AG08396 (cell line): ENCODE results near the gene ZNF444.
A peak's percentile ranks its signal among the peaks of the same experiment; 100 is the strongest.
"Not testable (repeated sequence)": the region's sequence is repeated elsewhere in the genome, so short reads cannot be mapped to it uniquely, and the experiment has no call there.

ENCODE experiments used
- DNase-seq: peaks from one replicate; pipeline ENCODE4 v3.0.0; 2012; ENCODE audit warnings: low spot score, mixed read lengths

ZNF444 gene

DNA sequence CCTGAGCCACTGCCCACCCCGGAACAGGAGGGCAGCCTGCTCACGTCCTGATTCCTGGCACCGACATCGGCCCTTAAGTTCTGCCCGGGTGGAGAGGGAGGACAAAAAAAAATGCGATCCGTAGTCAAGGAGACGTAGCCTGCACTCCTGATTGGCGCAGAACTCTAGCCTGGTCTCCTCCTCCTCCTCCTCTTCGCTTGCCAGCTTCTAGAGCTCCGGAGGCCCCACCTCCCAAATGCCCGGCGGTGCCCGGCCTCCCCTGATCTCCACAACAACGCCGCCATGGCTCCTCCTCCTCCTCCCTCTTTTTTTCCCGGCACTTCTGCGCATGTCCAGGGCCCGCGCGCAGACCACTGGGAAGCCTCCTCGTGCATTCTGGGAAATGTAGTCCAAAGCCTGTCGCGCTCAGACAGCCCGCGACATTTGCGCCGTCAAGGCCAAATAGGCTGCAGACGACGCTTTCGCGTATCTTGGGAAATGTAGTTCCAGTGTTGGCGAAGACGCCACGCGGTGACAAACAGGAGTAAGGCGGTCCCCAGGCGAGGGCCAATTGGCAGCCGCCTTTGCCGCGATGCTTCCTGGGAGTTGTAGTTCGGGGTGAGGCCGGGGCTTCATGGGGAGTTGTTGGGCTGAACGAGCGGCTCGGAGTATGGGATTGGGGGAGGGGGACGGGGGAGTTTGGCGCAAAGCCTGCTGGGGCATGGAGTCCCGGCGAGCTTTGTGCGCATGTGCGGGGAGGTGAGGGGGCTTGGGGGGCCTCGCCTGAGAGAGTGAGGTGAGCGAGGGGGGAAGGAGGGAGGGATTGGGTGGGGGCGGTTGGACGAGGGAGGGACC is at the start of gene ZNF444:
Gene ZNF444, plus strand, starts transcription at position 705 of the 834 bp plus-strand sequence. CDS start 5,625 bp downstream, outside the sequence.
- peak; percentile 98 for DNase-seq

DNA sequence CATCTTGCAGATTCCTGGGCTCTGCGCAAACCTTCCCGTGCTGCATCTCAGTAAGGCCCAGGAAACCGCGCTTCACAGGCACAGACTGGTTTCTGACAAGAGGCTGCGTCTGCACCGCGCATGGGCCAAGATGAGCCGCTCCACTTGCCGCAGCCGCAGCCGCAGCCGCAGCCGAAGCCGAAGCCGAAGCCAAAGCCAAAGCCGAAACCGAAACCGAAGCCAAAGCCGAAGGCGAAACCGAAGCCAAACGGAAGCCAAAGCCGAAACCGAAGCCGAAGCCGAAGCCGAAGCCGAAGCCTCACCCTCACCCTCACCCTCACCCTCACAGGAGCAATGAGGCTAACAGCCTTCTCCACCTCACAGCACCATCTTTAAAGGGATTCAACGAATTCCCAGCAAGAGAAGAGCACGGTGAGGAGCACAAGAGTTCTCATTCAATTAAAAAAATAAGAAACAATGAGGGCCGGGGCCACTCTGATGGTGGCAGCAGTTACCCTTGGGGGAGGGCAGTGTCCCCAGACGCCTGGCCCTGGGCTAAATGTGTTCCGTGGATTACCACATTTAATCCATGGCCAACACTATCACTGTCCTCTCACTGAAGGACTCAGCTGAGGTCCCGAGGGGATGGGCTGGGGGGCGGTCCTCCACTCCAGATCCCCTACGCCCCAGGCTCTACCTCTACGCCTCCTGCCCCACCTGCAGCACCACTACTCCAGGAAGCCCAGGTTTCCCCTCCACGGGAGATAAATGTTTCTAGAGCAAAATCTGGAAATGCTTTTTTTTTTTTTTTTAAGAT is 49.1 kb upstream of the ZNF444 start:
- no peak for DNase-seq

DNA sequence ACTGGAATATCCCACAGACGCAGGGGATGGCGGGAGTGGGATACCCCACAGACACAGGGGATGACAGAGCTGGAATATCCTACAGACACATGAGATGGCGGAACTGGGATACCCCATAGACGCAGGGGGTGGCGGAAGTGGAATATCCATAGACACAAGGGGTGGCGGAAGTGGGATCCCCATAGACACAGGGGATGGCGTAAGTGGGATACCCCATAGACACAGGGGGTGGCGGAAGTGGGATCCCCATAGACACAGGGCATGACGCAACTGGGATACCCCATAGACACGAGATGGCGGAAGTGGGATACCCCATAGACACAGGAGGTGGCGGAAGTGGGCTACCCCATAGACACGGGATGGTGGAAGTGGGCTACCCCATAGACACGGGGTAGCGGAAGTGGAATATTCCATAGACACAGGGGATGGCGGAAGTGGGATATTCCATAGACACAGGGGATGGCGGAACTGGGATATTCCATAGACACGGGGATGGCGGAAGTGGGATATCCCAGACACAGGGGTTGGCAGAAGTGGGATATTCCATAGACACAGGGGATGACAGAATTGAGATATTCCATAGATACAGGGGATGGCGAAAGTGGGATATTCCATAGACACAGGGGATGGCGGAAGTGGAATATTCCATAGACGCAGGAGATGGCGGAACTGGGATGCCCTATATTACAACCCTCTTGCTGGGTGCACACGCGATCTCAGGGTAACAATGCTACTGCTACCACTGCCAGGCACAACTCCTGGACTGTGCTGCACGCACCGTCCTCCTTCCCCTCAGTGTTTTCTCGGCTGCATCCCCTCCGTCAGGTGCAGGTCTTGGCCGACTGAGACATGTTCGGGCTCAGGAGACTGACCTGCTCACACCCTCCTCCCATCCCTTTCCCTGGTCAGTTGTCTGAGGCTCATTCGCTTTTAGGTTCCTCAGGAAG is 48.1 kb upstream of the ZNF444 start:
- no peak for DNase-seq

DNA sequence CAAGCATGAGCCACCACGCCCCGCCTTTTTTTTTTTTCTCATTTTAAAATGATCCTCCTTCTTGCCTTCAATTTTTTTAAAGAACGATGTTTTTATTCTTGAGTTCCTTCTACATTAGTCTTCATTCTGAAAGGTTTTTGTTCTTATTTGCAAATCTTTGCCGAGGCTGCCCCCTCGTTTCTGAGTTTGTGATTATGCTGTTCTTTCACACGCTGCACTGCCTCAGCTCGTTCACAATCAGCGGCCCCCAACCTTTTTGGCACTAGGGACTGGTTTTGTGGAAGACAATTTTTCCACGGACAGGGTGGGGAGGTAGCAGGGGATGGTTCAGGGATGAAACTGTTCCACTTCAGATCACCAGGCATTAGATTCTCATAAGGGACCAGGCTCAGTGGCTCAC is 46.6 kb upstream of the ZNF444 start:
- no peak for DNase-seq

DNA sequence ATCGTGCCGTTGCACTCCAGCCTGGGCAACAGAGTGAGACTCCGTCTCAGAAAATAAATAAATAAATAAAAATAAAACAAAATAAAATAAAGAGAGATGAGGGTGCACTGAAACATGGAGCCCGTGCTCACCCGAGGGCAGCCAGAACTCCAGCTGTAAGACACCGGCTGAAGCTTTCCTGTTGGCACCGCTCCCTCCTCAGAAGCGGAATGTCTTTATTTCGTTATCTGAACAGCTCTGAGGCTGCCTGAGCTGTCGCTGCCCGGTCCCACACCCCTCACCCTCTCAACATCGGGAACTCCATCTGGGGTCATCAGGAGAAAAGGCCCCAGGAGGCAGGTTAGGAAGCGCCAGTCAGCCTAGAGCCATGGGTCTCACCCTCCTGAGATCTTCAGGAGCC is 44.4 kb upstream of the ZNF444 start:
- DNase-seq: no peak

DNA sequence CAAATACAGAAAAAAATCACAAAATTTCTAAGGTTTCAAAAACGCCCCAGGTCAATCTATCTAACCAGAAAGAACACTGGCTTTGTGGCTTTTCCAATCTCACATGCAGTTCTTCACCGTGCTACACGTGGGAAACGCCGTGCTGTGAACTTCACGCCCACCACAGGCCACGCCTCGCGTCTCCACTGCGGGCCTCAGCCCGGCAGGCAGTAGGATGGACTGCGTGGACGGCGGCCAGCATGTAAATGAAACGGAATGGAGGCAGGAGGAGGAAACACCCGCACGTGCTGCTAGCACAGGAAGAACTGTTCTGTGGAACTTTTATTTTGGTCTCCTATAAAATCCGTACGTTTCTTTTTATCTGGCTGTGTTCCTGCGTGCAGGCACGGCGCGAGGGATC is 43.8 kb upstream of the ZNF444 start:
- DNase-seq: no peak

DNA sequence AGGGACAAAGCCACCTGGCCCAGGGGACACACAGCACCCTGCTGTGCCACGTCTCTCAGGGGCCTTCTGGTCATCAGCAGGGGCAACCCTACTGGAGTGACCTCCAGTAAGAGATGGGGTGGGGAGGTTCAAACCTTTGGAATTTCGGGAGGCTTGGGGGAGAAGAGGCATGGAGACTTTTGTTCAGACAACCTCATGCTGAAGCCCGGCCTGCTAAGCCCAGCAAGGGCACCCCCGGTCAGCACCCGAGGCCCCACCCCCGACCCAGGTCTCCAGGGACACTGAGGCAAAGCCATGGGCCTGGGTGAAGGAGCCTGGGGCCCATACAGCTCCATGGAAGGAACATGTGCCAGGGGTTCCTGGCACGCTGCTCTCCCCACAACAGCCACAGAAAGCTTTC is 43.3 kb upstream of the ZNF444 start:
- no peak for DNase-seq

DNA sequence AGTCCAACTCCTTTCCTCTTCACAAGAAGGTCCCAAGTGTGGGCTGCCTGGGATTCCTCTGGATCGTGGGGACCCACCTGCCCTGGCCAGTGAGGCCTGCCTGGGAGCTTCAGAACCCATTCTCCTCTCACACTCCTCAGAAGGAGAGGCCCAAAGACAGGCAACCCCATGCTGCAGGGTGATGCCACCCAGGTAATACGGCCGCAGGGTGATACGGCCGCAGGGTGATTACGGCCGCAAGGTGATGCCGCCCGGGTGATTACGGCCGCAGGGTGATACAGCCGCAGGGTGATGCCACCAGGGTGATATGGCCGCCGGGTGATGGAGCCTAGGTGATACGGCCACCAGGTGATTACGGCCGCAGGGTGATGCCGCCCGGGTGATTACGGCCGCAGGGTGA is 42.9 kb upstream of the ZNF444 start:
- DNase-seq: not testable (repeated sequence)

DNA sequence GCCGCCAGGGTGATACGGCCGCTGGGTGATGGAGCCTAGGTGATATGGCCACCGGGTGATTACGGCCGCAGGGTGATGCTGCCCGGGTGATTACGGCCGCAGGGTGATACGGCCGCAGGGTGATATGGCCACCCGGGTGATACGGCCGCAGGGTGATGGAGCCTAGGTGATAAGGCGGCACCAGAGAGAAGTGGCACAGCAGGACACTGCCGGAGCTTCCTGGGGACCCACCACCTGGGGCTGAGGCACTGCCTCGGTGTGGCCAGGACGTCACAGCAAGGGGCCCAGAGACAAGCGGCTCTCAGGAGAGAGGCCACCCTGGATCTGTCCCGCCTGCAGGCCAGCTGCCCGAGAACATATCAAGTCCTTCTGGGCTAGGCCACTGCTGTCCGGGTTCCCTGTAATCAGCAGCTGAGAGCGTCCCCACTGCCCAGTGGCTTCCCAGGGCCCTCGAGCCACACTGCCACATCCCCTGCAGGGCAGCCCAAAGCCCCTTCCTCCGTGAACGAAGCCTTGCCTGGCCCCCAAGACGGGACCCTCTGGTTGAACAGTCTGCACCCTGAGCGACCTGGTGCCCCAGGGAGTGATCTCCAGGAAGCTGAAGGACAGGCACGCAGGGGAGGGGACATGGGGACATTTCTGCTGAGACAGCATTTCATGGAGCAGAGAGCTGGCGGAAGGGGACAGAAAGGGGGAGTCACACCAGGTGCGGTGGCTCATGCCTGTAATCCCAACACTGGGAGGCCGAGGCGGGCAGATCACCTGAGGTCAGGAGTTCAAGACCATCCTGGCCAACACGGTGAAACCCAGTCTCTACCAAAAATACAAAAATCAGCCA is 42.1 kb upstream of the ZNF444 start:
- no peak for DNase-seq

DNA sequence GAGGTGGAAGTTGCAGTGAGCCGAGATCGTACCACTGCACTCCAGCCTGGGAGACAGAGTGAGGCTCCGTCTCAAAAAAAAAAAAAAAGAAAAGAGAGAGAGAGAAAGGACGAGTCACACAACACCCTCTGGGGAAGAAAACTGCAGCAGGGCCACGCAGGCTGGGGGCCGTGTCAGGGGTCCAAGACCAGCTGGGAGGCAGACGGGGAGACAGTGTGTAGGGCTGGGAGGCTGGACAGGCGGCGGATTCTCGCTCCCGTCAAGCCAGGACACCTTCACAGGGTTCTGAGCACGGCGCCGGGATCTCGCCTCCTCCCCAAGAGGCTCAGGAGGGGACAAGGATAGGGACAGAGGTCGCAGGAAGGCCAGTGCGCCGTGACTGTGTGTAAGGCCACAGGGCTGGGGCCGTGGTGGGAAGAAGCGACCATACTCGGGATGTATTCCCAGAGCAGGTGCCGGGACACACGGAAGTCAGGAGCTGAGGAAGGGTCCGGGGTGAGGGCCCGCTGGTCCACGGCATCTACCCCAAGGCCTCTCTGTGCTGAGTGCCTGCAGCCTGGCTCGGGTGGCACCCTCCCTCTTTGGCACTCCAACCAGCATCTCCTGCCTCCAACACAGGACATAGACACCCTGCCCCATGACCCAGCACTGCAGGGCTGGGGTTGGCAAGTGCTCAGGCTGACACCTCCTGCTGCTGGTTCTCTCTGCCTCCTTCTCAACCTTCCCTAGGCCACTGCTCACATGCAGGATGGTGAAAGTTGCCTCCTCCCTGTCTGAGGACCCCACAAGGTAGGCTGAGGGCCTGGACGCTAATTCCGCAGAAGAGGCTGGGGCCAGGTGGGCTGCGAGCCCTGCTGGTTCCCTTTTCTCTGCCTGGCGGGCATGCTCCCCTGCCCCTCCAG is 41.2 kb upstream of the ZNF444 start:
- no peak for DNase-seq

DNA sequence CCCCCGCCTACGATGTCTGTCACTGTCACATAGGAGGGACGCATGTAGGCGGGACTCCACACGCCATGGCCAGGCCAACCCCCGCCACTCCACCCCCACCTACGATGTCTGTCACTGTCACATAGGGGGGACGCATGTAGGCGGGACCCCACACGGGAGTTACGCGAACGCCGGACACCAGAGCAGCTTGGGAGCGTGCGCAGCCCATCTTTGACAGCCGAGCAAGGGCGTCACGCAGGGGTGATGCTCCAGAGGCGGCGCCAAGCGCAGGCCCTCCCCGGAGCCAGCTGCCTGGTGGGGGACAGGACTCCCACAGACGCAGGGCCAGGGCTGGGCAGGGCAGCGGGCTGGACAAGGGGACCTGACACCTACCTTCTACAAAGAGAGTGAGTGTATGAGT is 40.0 kb upstream of the ZNF444 start:
- DNase-seq: no peak

DNA sequence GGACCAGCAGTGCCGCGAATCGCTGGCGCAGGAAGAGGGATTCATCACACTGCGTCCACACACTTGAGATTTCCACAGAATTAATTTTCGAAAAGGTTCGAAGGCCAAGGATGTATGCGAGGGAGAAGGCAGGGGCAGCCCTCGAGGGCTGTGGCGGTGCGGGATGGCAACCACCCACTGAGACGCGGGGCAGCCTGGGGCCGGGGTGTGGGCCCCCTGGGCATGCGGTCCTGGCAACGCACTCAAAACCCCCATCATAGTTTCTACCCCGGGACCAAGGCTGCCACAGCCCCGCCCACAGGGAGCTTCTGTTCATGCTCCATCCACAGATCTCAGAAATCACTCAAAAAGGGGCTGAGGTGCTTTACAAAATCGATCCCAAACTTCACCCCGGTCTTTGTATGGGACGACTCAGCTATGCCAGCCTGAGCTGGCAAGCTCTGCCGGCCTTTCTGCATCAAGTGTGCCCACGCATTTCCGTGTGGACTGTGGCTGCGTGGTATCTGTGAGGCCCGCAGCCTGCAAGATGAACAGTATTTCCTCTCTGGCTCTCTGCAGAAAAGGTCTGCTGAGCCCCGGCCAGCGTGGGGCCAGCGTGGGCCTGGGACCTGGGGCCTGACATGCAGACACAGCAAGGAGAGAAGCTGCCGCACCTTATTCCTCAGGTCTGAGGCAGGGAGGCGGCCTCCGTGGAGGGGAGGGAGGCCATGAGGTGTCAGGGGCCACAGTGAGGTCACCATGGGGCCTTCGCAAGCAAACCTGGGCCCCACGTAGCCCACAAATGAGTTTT is 39.1 kb upstream of the ZNF444 start:
- no peak for DNase-seq

DNA sequence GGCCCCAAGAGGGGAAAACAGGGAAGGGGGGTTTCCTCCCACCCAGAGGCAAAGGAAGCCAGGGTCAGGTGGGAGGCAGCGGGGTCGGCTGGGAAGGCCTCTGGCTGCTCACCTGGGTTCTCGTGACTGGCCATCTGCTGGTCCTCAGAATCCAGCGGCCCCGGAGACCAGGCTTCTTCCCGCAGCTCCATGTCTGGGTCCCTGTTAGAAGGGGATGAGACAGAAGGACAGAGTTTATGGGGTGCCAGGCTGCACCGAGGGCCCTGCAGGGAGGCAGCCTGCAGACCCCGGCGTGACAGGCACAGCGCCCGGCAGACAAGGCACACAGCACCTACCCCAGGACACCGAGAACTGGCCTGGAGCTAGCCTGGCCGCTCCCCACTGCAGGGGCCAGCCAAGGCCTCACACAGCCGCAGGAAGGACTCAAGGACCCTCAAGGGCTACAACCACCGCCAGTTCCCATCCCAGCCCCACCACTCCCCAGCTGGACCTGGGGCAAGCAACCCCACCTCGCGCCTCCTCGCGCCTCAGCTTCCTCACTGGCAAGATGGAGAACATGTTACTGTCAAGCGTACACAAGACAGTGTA is 38.0 kb upstream of the ZNF444 start:
- no peak for DNase-seq

DNA sequence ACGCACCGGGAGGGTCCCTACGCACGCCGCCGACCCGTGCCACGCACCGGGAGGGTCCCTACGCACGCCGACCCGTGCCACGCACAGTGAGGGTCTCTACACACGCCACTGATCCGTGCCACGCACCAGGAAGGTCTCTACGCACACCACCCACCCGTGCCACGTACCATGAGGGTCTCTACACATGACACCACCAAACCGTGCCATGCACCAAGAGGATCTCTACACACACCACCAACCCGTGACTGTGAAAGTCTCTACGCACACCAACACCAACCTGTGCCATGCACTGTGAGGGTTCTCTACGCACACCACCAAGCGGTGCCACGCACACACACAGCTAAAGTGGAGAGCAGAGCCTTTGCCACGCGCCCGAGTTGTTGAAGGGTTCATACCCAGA is 36.7 kb upstream of the ZNF444 start:
- DNase-seq: no peak

DNA sequence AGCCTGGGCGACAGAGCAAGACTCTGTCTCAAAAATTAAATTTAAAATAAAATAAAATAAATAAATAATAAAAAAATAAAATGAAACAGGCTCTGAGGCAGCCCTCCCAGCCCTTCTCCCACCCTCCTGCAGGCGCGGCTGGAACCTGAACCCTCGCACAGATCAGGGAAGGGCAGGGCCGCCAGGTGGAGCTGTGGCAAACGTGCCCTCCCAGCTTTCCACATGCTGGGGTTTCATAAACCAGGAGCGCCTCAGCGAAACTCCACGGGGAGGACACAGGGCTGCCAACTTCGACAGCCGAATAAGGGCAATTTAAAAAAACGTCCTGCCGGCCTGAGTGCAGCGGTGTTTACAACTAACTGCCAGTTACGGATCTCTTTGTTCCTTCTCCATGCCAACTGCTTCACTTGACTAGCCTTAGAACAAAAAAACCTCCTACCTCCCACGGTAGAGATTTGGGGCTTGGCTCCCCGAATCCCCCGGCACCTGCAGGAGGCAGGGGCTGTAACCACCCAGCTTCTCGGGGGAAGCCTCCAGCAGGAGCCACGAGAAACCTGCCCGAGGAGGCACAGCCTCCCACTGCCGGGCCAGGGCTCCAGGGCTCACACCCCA is 35.9 kb upstream of the ZNF444 start:
- DNase-seq: peak; percentile 84

DNA sequence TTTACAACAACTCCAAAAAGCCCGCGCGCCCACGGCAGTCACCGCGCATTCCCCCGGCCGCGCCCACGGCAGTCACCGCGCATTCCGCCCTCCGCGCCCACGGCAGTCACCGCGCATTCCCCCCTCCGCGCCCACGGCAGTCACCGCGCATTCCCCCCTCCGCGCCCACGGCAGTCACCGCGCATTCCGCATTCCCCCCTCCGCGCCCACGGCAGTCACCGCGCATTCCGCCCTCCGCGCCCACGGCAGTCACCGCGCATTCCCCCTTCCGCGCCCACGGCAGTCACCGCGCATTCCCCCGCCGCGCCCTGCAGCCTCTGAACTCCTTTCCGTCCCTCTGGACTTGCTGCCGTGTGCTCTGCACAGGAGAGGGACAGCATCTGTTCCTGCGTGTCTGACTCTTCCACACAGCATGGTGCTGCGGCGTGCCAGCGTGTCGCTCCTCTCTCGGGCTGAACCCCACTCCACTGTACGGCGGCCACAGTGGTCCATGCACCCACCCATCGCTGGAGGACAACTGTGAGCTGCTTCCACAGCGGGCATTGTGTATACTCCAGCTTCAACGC is 35.2 kb upstream of the ZNF444 start:
- not testable (repeated sequence) for DNase-seq

DNA sequence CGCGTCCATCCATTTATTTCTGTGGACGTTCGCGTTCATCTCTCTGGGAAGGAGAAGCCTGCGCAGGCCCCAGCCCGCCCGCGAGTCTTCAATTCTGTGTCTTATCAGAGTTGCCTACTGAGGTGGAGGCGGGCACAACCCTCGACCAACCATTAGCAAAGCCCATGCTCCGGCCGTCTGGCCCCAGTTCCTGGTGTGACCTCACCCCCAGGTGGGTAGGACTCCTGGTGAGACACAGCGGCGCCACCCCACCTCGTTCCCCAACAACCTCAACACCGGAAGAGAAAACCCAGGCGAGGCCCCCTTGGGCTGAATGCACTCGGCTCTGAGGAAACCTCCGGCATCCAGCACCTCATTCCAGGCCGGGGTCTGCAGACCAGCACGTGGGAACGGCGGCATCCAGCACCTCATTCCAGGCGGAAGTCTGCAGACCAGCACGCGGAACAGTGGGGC is 34.7 kb upstream of the ZNF444 start:
- DNase-seq: no peak

DNA sequence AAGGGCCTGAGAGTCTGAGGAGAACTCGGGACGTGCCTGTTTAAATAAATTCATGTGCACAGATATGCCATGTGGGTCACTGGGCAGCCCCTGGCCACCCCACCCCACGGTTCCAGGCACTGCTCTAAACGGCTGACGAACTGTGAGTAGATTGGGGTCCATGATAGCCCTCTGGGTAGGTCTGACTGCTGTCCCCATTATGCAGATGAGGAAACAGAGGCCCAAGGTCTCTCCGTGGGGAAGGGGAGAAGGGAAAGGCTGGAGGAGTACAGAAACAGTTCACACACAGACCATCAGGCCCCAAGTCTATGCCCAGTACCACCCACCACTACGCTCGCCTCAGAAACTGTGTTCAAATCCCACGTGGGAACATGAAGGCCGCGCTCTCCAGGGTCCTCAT is 34.1 kb upstream of the ZNF444 start:
- DNase-seq: no peak
